ENCODE measurements around the gene GAD1. TPM values are rescaled to one million over a fixed set of nuclear protein-coding genes. Genes with fewer than 3 reads are reported as not detected.

GAD1 gene
- total and polyA plus RNA-seq, 10 of the 15 experiments (the other 5 are each of a cell fraction or from before 2014, with no cell fraction given), result 0.04 to 3.4 (median 0.42) TPM

DNA sequence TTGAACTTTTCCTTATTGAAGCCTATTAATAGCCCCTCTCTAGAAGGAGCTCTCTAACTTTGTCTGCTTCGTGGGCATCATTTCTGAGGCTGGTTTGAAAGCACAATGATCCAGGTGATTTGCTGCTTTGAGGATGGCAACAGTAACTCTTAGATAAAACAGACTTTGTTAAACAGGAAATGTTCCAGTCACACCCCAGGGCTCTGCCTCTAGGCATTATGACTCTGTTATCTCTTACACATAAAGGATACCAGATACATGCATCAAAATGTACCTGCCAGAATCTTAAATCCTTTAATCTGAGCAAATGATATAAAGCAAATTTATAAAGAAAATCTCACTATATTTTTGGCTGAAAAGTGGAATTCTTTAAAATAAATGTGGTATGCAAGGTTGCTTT is 52.3 kb downstream of the GAD1 start:
- TF ChIP-seq STAT3 (IDR thresholded peaks at IDR 0.05; ENCODE audit: low read depth, low read length), result no peak
- TF ChIP-seq POLR2A (IDR thresholded peaks at IDR 0.05; ENCODE audit: low read depth, low read length), result no peak
- TF ChIP-seq, protein P1, sequence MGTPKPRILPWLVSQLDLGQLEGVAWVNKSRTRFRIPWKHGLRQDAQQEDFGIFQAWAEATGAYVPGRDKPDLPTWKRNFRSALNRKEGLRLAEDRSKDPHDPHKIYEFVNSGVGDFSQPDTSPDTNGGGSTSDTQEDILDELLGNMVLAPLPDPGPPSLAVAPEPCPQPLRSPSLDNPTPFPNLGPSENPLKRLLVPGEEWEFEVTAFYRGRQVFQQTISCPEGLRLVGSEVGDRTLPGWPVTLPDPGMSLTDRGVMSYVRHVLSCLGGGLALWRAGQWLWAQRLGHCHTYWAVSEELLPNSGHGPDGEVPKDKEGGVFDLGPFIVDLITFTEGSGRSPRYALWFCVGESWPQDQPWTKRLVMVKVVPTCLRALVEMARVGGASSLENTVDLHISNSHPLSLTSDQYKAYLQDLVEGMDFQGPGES (IDR thresholded peaks at IDR 0.05), result no peak
- no peak for TF ChIP-seq RB1 (IDR thresholded peaks at IDR 0.05; ENCODE audit: borderline replicate concordance)
- TF ChIP-seq ZNF207 (IDR thresholded peaks at IDR 0.05; ENCODE audit: borderline replicate concordance), result no peak
- TF ChIP-seq RCOR1 (conservative IDR thresholded peaks at IDR 0.05; ENCODE audit: low read depth, low read length), result no peak
- TF ChIP-seq TCF3 (IDR thresholded peaks at IDR 0.05; ENCODE audit: borderline replicate concordance, insufficient read depth, low read depth, low read length), result no peak
- no peak for TF ChIP-seq KAT2A (conservative IDR thresholded peaks at IDR 0.05; ENCODE audit: control insufficient read depth, low read depth, low read length)
- TF ChIP-seq TARDBP (IDR thresholded peaks at IDR 0.05; ENCODE audit: borderline replicate concordance), result no peak
- no peak for TF ChIP-seq BCLAF1 (IDR thresholded peaks at IDR 0.05)
- ChIA-PET RAD21 (ENCODE audit: unreplicated experiment) (no interaction called here), SMC1A (ENCODE audit: uncharacterized antibody, unreplicated experiment) (no interaction called here), CTCF (no interaction called here), POLR2A (no interaction called here)
- Histone ChIP-seq H3K4me3 (no peak overlapping the region), H3K9ac (ENCODE audit: control insufficient read depth, insufficient read depth, low read length) (no peak overlapping the region), H3K36me3 (ENCODE audit: control insufficient read depth in 2 of 2, insufficient read depth in 2 of 2, low read length in 1 of 2) (no peaks in the 10 kb centered on the region), H4K20me1 (ENCODE audit: control insufficient read depth, insufficient read depth) (no peaks in the 10 kb centered on the region), H3K79me2 (ENCODE audit: control insufficient read depth, insufficient read depth, low read length) (no peaks in the 10 kb centered on the region), H3K27ac (ENCODE audit: control insufficient read depth, insufficient read depth) (no peak overlapping the region), H3K4me1 (ENCODE audit: control insufficient read depth, insufficient read depth, low read length) (no peaks in the 10 kb centered on the region), H2AFZ (ENCODE audit: control insufficient read depth, low read depth, low read length) (no peak overlapping the region), H3K27me3 (replicated peaks in 1 of 2; ENCODE audit: control insufficient read depth in 2 of 2, insufficient read depth in 2 of 2, low read length in 1 of 2) (no peaks in the 10 kb centered on the region), H3K4me2 (ENCODE audit: control insufficient read depth, insufficient read depth) (no peak overlapping the region), H3K9me3 (replicated peaks; ENCODE audit: control insufficient read depth, insufficient read depth, low read length) (no peaks in the 10 kb centered on the region)
- no TSS peak for BruUV-seq (replicated peaks)
- WGBS (ENCODE audit: insufficient coverage, insufficient replicate concordance, low lambda C conversion rate, missing lambda C conversion rate), result 3% methylated on average over 1 of the region's 1 CpG
- FAIRE-seq, result no peak
- DNase-seq (ENCODE audit: low read depth, low spot score), result no peak
- intact Hi-C loops (cut with micrococcal nuclease; ENCODE audit: unreplicated experiment) (no loop called here), in situ Hi-C loops (cut with MboI) (no loop called here)
- ATAC-seq, result no peak
